Breast epithelium (tissue), 4 donors: Measurements from ENCODE around the gene GOLGA6L7. TPM values are rescaled to one million over a fixed set of nuclear protein-coding genes. Genes with fewer than 3 reads are reported as not detected.

Experiments
- DNase-seq, 2 donors: peaks; one replicate each; pipeline ENCODE4 v3.0.0-alpha.2; 2019; ENCODE audit warnings: low spot score in 2 of 2
- H3K27ac ChIP-seq, 2 donors: fragments of 200-600 bp; sonication (generic) in 1 of 2; one replicate each; pipeline ENCODE4 v1.5.1; 2016 to 2019; ENCODE audit warnings: mild to moderate bottlenecking in 1 of 2
- H3K27me3 ChIP-seq, 2 donors: fragments of 200-600 bp; sonication (generic) in 1 of 2; one replicate each; pipeline versions ENCODE4 v1.5.1 to v1.6.0; 2017 to 2019; ENCODE audit warnings: control low read depth in 1 of 2, mild to moderate bottlenecking in 1 of 2
- H3K36me3 ChIP-seq: fragments of 200-600 bp; one replicate; pipeline ENCODE4 v1.5.1; 2019
- H3K4me1 ChIP-seq, 2 donors: fragments of 200-600 bp; sonication (generic); one replicate each; pipeline ENCODE4 v1.5.1; 2016 to 2019; ENCODE audit warnings: control low read depth in 1 of 2
- H3K4me3 ChIP-seq, 3 donors: fragments of 200-600 bp; sonication (generic); 1 replicate in 2 of 3; 2 replicates in 1 of 3; pipeline ENCODE4 v1.5.1; 2016 to 2019; ENCODE audit warnings: mild to moderate bottlenecking in 3 of 3, moderate library complexity in 2 of 3
- H3K9me3 ChIP-seq, 2 donors: fragments of 200-600 bp; sonication (generic) in 1 of 2; one replicate each; pipeline ENCODE4 v1.5.1; 2016 to 2019; ENCODE audit warnings: control low read depth in 1 of 2
- POLR2A ChIP-seq: fragments of 450-650 bp; IDR thresholded peaks from one replicate; pipeline ENCODE4 v1.6.1; 2016; ENCODE audit warnings: antibody characterized with exemption, mild to moderate bottlenecking, moderate library complexity
- POLR2AphosphoS5 ChIP-seq, 3 donors: sonication (generic); formaldehyde crosslinking; IDR thresholded peaks; one replicate each; pipeline ENCODE4 v1.6.1; 2017; ENCODE audit warnings: antibody characterized with exemption in 3 of 3
- intact Hi-C: fragments of 100-400 bp; cut with DNase I; formaldehyde crosslinking; loops from one replicate; pipeline ENCODE4 v1.15.1; 2023; ENCODE audit warnings: low total_unique reads
- total RNA-seq, 3 donors: library from RNA; depleted of rRNA; stranded (reverse); fragments of >200 nt; gene quantifications; one replicate each; pipeline ENCODE4 v1.1.0, GENCODE V29; 2016
- TF ChIP-seq, protein P1 (sequence below), 3 donors: fragments of 450-650 bp; IDR thresholded peaks; one replicate each; pipeline ENCODE4 v1.5.1; 2016 to 2017; ENCODE audit warnings: antibody characterized with exemption in 3 of 3, mild to moderate bottlenecking in 3 of 3, moderate library complexity in 3 of 3

The GOLGA6L7 gene
- total RNA-seq, 3 donors from 2014 or later = not detected

DNA sequence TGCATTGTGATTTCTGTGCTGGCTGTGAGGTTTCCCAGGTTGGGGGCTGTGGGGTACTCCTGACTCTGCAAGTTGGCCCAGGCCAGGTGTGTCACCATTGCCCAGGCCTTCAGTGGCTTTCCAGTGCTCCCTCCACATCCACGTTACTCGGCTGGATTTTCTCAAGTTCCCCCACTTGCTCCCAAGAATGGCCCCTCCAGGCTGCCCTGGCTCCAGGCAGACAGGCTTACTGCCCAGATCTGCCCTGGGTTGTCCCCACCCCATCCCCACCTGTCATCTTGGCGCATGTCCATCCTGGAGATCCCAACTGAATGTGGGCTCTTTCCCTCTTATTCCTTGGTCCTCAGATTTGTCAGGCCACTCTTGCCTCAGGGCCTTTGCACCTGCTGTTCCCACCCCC is 40.9 kb upstream of the GOLGA6L7 start:
- Histone ChIP-seq H3K9me3 (no peaks in the 10 kb centered on the region), H3K27me3 (peaks cover 3 to 18% of the 10 kb centered on the region in 2 donors), H3K4me1 (no peaks in the 10 kb centered on the region), H3K27ac (no peak overlapping the region), H3K36me3 (no peaks in the 10 kb centered on the region), H3K4me3 (no peak overlapping the region)
- TF ChIP-seq POLR2A (no peak), POLR2AphosphoS5 (IDR thresholded peaks at IDR 0.05) (no peak)
- TF ChIP-seq, protein P1, sequence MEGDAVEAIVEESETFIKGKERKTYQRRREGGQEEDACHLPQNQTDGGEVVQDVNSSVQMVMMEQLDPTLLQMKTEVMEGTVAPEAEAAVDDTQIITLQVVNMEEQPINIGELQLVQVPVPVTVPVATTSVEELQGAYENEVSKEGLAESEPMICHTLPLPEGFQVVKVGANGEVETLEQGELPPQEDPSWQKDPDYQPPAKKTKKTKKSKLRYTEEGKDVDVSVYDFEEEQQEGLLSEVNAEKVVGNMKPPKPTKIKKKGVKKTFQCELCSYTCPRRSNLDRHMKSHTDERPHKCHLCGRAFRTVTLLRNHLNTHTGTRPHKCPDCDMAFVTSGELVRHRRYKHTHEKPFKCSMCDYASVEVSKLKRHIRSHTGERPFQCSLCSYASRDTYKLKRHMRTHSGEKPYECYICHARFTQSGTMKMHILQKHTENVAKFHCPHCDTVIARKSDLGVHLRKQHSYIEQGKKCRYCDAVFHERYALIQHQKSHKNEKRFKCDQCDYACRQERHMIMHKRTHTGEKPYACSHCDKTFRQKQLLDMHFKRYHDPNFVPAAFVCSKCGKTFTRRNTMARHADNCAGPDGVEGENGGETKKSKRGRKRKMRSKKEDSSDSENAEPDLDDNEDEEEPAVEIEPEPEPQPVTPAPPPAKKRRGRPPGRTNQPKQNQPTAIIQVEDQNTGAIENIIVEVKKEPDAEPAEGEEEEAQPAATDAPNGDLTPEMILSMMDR (IDR thresholded peaks at IDR 0.05) = no peak
- intact Hi-C loops = no loop called here
- no peak for DNase-seq

DNA sequence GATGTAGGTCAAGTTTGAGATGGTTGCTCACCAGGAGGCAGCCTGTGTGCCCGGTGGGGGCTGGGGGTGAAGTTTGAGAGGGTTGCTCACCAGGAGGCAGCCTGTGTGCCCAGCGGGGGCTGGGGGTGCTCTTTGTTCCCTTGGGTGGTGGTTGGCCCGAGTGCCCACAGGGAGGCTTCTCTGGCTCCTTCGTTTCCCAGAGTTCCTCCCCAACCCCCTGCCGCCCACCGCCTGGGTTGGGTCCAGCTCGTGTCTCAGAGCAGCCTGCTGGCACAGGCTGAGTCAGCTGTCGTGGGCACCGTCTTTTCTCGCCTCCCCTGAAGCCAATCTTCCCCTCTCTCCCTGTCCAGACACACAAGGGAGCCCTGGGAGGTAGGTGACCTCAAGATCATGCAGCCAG is 40.5 kb upstream of the GOLGA6L7 start:
- no peak for DNase-seq
- Histone ChIP-seq H3K27ac (no peak overlapping the region), H3K36me3 (no peaks in the 10 kb centered on the region), H3K4me1 (no peaks in the 10 kb centered on the region), H3K9me3 (no peaks in the 10 kb centered on the region), H3K4me3 (no peak overlapping the region), H3K27me3 (peaks cover 3 to 18% of the 10 kb centered on the region in 2 donors)
- intact Hi-C loops = no loop called here
- TF ChIP-seq POLR2A (no peak), POLR2AphosphoS5 (IDR thresholded peaks at IDR 0.05) (no peak)
- TF ChIP-seq, protein P1 (IDR thresholded peaks at IDR 0.05) = no peak

DNA sequence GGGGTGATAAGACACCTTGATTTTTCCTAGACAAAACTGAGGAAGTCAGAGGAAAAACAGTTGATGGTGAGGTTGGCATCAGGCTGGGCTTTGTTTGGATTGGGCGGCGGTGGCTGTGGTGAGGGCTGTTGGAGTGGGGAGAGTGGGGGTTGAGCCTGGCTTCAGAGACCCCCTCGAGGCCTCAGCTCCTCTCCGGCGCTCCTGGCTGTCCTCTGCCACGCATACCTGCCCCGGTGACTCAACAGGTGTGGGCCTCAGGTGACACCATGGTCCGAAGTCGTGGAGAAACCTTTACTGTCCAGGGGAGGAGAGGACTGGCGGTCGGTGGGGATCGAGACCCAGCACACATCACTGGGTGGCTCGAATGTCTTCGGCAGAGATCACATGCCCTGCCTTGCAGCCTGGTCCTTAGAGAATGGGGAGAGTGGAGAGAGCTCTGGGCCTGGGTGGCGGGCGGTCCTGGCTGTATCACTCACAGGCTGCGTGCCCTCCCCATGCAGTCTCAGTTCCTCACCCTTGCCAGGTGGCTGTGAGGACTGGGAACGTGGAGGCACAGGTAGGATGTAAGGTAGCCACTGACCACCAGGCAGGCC is 40.0 kb upstream of the GOLGA6L7 start:
- no peak overlapping the region for H3K4me3 ChIP-seq
- H3K36me3 ChIP-seq = no peaks in the 10 kb centered on the region
- H3K9me3 ChIP-seq = no peaks in the 10 kb centered on the region
- TF ChIP-seq, protein P1 (IDR thresholded peaks at IDR 0.05) = no peak
- no peak for TF ChIP-seq POLR2AphosphoS5 (IDR thresholded peaks at IDR 0.05)
- no peak for TF ChIP-seq POLR2A
- no peaks in the 10 kb centered on the region for H3K4me1 ChIP-seq
- H3K27ac ChIP-seq = no peak overlapping the region
- peaks cover 3 to 18% of the 10 kb centered on the region in 2 donors for H3K27me3 ChIP-seq
- no peak for DNase-seq
- intact Hi-C loops = no loop called here

DNA sequence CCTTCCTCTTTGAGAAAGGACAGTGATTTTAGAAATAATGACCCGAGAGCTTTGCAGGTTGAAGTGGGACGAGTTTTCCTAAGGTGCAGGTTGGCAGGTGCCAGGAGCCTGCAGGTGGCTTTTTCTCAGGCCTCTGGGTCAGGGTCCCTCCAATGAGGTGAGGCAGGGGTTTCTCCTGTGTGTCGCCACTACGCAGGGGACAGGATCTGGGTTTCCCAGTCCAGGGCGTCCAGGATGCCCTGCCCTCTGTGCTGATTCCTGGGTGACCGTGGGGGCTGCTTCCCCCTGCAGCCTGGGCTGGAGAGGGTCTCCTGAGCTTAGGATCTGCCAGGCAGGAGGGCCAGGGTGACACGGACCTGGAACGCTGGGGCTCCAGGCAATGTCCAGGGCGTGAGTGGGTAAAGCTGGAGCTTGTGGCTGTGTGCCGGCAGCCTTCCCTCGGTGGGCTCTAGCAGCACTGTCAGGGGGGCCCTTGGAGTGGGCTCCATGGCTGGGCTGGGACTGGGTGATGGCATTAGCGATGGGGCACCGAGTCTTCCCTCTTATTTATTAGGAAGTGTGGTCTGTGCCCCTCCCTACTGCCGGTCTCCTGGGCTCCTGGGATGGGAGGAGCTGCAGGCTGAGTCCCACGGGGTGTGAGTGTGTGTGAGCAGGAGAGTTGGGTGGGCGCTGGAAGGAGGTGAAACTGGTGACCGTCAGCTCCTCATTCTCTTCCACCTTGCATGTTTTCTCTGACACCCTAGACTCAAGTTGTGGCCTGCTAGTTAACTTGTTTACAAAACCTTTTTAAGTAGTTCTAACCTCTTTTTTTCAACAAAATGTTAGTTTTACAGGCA is 39.1 kb upstream of the GOLGA6L7 start:
- H3K9me3 ChIP-seq = no peaks in the 10 kb centered on the region
- H3K4me1 ChIP-seq = no peaks in the 10 kb centered on the region
- H3K27ac ChIP-seq = no peak overlapping the region
- H3K36me3 ChIP-seq = no peaks in the 10 kb centered on the region
- no peak for DNase-seq
- peaks cover 3 to 18% of the 10 kb centered on the region in 2 donors for H3K27me3 ChIP-seq
- TF ChIP-seq POLR2AphosphoS5 (IDR thresholded peaks at IDR 0.05) (no peak), POLR2A (no peak)
- TF ChIP-seq, protein P1 (IDR thresholded peaks at IDR 0.05) = no peak
- intact Hi-C loops = no loop called here
- peak overlapping the region in 1 of 3 donors; percentile 8 for H3K4me3 ChIP-seq
